GM21526 (cell line): Measurements from ENCODE around the gene ESRRA.

ENCODE experiments used
- ATAC-seq: cut with Tn5 transposase; IDR thresholded peaks from one replicate; pipeline ENCODE4 v1.9.1; 2021; ENCODE audit warnings: moderate library complexity; ENCODE audit not compliant: unreplicated experiment, low FRiP score

ESRRA gene

DNA sequence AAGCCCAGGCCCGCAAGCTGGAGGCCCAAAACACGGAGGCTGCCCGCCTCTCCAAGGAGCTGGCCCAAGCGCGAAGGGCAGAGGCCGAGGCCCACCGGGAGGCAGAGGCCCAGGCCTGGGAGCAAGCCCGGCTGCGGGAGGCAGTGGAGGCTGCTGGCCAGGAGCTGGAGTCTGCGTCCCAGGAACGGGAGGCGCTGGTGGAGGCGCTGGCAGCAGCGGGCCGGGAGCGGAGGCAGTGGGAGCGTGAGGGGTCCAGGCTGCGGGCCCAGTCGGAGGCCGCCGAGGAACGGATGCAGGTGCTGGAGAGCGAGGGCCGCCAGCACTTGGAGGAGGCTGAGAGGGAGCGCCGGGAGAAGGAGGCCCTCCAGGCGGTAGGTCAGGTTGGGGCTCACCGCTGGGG lies 39.5 kb downstream of the ESRRA start:
- no peak for ATAC-seq

DNA sequence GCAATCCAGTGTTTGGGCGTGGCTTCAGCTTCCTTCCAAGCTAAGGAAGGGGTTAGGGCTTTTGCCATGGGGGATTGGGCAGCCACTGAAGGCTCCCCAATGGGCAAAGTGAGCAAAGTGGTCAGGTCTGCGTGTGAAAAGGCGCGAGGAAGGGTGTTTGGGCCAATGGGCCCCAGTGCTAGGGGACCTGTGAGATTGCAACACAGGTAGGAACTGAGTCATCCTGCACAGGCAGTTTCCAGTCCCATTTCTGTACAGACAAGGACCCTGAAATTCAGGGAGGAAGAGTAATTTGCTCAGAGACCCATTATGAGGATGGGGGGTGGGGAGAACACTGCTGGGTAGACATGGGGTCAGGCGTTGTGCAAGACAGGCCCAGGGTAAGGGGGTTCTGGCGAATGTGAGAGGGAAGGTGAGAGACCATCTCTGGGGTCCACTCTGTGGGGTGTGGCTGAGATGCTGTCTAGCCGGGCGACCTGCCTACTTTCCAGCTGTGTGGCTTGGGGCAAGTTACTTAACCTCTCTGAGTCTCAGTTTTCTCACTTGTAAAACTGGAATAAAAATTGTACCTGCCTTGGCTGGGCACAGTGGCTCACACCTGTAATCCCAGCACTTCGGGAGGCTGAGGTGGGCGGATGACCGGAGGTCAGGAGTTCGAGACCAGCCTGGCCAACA lies 42.0 kb downstream of the ESRRA start:
- ATAC-seq: no peak

DNA sequence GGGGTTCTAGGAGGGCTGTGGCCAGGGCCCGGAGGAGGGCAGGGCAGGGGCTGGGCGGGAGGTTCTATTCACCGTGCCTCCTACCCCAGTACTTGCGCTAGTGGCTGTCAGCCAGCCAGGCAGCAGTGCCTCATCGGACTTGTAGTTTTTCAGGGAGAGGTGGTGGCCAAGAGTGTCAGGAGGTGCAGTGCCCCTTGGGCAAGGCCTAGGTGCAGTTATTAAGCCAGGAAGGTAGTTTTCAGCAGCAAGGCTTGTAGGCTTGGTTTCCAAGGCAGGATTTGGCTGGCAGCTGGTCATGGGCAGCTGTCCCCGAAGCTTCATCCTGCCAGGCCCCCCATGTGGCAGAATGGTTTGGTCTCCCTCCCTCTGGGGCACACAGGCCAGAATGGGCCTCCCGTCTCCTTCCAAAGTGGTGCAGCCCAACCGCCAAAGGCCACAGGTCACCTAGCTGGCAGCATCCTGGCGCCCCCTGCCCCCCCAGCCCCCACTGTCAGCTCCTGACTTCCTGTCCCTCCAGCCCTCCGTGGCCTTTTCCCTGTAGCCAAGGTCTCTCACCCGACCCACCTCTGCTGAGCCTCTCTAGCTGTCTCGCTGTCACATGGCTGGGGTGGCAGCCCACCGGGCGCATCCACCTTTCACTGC lies 43.2 kb downstream of the ESRRA start:
- no peak for ATAC-seq

DNA sequence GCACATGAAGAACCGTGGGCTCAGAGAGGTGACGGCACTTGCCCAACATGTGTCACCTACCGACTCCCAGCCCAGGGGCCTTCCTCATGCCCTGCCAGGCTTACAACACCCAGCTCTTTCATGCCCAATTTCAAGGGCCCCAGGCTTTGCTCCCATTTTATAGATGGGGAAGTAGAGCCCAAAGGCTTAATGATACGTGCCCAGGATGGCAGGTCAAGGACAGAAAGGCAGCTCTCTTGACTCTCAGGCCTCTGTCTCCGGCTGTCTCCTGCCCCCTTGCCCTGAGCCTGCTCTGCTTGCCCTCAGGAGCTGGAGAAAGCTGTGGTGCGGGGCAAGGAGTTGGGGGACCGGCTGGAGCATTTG lies 43.7 kb downstream of the ESRRA start:
- no peak for ATAC-seq

DNA sequence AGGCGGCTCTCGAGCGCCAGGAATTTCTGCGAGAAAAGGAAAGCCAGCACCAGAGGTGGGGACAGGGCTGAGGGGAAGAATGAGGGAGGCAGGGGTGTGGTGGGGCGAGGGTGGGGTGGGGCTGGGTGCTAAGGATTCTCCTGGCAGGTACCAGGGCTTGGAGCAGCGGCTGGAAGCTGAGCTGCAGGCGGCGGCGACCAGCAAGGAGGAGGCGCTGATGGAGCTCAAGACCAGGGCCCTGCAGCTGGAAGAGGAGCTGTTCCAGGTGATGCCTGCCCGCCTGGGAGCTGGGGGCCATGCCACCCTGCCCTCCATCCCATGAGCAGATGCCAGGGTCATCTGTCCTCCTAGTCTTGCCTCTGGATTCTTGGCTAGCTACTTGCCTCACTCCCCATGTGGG lies 44.1 kb downstream of the ESRRA start:
- no peak for ATAC-seq

DNA sequence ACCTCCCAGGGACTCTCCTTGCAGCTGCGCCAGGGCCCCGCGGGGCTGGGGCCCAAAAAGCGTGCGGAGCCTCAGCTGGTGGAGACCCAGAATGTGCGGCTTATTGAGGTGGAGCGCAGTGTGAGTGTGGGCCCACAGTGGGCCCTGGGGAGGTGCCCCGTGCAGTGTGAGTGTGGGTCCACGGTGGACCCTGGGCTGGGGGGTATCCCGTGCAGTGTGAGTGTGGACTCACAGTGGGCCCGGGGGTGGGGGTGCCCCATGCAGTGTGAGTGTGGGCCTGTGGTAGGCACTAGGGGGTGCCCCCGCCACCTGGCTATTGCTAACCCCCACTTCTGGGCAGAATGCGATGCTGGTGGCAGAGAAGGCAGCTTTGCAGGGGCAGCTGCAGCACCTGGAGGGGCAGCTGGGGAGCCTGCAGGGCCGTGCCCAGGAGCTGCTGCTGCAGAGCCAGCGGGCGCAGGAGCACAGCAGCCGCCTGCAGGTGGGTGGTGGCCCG lies 45.9 kb downstream of the ESRRA start:
- ATAC-seq: no peak

DNA sequence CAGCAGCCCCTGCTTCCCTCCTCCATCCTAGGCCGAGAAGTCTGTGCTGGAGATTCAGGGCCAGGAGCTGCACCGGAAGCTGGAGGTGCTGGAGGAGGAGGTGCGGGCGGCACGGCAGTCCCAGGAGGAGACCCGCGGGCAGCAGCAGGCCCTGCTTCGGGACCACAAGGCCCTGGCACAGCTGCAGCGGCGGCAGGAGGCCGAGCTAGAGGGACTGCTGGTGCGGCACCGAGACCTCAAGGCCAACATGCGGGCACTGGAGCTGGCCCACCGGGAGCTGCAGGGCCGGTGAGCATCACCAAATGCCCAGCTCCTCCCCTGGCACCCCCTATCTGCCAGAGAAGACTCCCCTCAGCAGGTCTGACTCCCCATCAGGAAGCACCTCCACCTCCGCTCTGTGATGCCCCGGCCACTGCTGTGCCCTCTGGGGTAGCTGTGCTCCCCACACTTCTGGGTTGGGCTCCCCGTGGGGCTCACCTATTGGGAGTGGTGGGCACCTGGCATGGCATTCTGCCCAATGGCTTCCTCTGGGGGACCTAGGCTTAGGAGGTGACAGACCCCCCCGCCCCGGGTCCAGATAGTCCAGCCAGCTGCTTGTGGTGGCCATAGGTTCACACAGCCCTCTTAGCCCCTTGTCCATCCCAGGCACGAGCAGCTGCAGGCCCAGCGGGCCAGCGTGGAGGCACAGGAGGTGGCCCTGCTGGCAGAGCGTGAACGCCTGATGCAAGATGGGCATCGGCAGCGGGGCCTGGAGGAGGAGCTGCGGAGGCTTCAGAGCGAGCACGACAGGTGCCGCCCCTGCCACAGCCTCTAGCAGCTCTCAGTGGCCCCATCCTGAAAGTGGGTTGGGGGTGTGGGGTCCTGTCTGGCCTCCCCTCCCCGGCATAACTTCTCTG lies 47.0 kb downstream of the ESRRA start:
- ATAC-seq: no peak

DNA sequence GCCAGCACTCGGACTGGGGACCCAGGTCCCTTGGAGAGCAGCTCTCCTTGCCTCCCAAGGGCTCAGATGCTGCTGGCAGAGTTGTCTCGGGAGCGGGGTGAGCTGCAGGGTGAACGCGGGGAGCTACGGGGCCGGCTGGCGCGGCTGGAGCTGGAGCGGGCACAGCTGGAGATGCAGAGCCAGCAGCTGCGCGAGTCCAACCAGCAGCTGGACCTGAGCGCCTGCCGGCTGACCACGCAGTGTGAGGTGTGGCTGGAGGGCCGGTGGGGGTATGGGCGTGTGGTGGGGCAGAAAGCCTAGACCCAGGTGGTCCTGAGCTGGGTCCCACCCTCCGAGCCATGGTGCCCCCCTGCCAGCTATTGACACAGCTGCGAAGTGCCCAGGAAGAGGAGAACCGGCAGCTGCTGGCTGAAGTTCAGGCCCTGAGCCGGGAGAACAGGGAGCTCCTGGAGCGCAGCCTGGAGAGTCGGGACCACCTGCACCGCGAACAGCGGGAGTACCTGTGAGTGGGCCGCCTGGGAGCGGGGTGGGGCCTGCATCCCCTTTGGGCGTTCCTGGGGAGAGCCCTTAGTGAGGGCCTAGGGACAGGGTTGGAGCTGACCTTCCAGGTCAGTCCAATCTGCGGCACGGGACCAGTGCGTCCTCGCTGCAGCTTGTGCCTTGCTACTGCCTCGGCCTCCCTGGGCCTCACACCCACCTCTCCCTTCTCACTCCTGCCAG lies 47.8 kb downstream of the ESRRA start:
- no peak for ATAC-seq

DNA sequence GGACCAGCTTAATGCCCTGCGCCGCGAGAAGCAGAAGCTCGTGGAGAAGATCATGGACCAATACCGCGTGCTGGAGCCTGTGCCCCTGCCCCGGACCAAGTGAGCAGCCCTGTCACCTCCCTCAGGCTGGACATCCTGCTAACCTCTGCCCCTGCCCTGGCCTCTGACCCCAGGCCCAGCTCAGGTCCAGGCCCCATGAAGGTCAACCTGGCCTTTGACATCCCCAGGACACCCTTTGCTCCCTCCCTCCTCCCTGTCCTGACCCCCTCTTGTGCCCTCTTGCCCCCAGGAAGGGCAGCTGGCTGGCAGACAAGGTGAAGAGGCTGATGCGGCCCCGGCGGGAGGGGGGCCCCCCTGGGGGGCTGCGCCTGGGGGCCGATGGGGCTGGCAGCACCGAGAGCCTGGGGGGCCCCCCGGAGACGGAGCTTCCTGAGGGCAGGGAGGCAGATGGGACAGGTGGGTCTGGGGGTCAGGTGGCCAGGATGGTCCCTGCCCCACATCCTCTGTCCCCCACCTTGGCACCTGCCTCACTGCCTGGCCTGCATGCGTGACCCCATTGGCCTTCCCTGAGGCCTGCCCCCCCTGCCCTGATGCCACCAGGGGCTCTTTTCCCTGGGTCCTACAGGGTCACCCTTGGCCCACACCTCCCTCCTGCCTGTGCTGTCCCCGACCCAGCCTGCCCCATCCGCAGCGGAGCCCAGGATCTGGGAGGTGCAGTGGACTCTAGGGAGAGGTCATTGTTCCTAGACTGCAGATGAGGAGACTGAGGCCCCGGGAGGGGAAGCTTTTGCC lies 48.6 kb downstream of the ESRRA start:
- no peak for ATAC-seq

DNA sequence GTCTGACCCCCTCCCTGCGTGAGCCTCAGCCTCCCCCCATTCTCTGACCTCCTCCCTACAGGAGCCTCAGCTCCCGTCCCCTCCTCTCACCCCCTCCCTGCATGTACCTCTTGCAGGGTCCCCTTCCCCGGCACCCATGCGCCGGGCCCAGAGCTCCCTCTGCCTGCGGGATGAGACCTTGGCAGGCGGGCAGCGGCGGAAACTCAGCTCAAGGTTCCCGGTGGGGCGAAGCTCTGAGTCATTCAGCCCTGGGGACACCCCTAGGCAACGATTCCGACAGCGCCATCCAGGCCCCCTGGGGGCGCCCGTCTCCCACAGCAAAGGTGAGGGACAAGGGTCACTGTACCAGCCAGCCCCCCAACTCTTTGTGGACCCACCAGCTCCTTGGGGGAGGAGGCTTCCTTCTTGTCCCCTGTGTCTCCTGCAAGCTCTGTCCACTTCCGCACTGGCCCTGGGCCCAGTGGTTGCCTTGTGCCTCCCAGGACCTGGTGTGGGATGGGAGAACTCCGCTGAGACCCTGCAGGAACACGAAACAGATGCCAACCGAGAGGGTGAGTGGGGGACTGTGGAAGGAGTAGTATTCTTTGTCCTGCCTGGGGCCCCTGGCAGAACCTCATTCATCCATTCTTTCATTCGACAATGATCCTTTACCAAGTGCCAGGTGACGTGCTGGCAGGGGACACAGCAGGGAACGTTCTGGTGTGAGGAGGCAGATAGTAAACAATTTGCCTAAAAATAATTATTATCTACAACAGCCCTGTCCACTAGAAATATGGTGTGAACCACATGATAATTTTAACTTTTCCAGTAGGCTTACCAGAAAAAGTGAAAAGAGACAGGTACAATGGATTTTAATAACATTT lies 50.0 kb downstream of the ESRRA start:
- ATAC-seq: no peak

DNA sequence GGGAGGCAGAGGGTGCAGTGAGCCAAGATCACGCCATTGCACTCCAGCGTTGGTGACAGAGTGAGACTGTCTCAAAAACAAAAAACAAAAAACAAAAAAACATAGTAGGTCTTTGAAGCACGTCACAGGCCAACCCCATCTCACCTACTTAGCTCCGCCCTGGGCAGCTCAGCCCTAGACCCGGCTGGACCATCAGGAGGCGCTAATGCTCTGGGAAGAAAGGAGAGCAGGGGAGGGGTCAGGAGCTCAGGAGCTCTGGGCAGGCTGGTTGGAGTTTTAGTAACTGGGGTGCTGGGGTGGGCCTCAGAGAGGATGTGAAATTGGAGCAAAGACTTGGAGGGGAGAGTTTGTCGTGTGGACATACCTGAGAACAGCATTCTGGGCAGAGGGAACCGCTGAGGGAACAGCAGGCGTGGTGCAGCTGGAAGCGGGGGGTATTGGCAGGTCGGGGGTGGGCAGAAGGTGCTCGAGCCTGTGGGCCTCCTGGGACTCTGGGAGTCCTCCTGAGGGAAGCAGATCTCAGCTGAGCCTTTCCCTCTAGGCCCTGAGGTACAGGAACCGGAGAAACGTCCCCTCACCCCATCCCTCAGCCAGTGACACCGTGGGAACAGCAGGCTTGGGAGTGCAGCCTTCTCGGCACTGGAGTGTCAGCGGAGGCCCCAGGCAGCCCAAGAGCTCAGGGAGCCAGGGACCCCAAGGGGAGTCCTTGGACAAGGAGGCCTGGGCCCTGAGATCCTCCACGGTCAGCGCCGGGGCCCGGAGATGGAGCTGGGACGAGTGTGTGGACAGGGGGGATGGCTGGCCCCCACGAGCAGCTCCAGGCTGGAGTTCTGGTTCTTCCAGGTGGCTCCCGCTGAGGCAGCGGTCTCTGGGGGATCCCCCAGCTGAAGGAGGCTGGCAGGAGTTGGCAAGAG lies 51.4 kb downstream of the ESRRA start:
- ATAC-seq: no peak

DNA sequence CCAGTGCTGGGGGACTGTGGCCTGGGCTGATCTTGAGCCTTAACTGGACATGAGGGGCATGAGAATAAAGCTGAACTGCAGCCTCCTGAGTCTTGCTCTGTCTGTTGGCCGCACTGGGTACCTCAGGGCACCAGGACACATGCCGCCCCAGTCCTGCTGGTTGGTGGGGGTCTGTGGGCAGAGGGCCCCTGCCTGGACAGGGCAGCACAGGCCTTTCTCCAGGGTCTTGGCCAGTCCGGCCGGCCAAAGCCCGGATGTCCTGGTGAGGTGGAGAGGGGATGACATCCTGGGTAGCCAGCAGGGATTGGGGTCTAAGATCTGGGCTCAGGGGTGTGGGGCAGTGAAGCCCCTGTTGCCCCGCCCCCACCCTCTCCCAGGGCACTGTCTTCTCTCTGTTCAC lies 52.1 kb downstream of the ESRRA start:
- no peak for ATAC-seq

DNA sequence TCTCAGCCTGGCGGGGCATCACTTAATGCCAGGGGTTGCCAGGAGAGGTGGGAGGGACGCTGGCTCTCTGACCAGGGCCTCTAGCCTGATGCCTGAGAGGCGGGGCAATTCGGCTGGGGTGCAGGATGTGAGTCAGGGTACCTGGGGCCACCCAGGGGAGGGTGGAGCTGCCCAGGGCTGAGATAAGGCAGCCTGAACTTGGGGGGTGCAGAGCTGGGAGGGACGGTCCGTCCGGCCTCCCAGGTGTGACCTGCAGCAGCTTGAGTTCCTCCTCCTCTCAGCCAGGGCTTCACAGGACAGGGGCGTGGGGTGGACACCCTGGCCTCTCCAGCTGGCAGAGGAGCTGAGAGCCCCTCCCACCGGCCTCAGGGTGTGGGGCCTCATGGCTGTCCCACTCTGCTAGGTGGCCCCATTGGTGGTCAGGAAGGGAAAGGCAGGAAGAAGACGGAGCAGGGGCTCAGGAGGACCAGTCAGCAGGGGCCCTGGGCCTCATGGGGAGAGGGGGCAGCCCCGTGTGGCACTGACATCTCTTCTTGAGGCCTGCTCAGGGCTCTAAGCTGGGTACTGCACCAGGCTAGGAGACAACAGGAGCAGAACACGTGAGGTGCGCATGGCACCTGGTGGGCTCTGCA lies 52.7 kb downstream of the ESRRA start:
- ATAC-seq: no peak

DNA sequence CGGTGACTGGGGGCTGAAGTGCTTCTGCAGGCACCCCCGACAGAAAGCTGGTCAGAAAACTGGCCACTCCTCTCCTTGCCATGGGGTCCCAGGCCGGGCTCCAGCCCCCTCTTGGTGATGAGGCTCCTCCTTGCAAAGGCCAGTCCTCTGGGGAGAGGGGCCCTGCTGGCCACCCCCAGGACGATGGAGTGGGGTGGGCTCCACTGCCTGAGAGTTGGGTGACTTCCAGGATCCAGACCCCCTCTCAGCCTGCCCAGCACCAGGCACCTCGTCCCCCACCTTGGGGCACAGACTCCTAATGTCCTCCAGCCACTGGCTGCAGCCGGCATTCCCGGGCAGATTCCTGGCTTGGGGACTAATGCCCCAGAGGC lies 53.2 kb downstream of the ESRRA start:
- ATAC-seq: no peak

DNA sequence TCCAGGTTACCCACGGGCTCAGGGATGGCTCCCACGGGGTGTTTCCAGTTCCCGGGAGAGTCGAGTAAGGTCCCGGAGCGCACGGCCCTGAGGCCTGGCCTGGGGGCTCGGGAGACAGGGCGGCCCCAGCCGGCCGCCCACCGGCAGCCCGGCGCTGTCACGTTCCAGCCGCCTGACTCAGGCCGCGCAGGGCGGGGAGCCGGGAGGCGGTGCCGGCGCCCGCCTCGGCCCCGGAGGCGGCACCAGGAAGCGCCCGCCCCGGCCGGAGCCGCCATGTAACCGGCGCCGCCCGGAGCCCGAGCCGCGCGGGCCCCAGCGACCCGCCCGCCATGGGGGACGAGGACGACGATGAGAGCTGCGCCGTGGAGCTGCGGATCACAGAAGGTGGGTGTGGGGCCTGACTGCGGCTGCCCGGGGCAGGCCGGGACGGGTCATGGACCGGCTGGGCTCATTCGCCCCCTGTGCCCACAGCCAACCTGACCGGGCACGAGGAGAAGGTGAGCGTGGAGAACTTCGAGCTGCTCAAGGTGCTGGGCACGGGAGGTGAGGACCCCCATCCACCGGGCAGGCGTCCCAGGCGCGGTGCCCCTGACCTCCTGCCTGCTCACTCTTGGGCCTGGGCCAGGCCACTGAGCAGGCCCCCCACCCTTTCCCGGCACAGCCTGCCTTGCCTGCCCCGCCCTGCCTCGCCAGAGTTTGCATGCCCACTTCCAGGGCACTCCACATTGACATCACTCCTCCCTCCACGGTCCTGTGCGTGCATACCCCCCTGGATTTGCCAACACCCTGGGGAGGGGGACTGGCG lies 53.8 kb downstream of the ESRRA start, which contains the start of gene RPS6KA4:
RPS6KA4 (plus strand) TSS at position 256 of the 805 bp plus-strand sequence; CDS start at position 330, 74 bp downstream.
- ATAC-seq: no peak

DNA sequence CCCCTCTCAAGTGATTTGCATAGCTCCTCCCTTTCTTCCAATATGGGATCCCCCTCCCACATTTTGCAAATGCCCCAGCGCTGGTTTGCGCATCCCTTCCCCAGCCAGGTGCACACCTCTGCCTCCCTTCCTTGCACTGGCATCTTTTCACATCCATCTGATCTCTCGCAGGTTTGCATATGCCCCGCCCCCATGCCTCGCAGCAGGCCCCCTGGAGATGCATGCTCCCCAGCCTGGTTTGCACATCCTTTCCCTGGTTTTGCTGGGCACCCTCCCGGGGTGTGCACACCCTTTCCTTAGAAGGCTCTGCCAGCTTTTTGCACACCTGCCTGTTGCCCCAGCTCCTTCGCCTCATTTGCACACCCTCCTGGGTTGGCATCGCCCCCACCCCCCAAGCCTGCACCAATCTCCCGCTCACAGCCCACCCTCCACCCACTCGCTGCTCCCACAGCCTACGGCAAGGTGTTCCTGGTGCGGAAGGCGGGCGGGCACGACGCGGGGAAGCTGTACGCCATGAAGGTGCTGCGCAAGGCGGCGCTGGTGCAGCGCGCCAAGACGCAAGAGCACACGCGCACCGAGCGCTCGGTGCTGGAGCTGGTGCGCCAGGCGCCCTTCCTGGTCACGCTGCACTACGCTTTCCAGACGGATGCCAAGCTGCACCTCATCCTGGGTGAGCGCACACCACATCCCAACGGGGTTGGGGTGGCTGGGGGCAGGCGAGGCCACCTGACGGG lies 54.6 kb downstream of the ESRRA start:
- ATAC-seq: no peak
